GM18502 (cell line): ENCODE results near the gene NIN.
A peak's percentile ranks its signal among the peaks of the same experiment; 100 is the strongest.

Experiments
- ATAC-seq: cut with Tn5 transposase; IDR thresholded peaks from one replicate; pipeline ENCODE4 v1.9.1; 2021; ENCODE audit warnings: mild to moderate bottlenecking; ENCODE audit not compliant: unreplicated experiment, poor library complexity

Gene NIN

DNA sequence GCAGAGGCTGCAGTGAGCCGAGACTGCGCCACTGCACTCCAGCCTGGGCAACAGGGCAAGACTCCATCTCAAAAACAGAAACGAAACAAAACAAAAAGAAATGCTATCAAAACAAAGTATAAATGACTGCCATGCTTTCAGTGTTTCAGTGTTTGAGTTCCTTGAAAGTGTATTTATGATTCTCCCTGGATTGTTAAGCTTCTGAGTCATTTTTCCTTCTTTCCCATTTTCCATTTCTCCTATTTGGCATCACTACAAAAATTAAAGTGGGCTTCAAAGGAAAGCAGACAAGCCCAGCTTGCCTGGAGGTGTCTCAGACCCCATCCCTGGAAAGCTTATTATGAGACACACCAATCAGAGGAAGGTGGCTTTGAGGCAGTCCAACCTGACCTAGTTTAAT is 35.1 kb downstream of the NIN start:
- no peak for ATAC-seq

- no peak for ATAC-seq
Measured at GRCh38 chr14:50795142-50795541, 35.8 kb downstream of the NIN start.

DNA sequence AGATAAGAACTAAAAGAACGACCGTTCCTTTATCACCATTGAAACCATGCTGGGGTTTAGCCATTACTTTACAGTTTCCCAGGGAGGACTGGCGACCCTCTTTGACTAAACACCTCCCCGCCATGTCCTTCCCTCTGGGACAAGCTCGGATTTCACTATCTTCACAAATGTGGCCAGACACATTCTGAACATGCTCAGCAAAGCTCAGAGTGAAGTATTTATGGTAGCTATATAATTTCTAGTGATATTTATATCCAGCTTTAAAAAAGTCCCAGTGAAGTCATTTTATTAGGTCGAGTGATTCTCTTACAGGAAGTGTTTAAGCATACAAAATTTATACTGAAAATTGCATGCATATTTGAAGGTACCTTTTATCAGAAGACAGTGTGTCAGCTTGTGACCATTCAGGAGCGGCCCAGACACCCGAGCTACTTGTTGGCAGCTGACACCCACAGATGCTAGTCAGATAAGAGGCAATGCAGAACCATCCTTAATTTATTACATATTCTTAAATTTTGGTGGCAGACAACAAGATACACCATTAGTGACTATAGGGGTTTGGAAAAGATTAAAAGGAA is 36.8 kb downstream of the NIN start:
- no peak for ATAC-seq

GRCh38 chr14:50792634-50793068 is 38.3 kb downstream of the NIN start:
- ATAC-seq, result no peak

DNA sequence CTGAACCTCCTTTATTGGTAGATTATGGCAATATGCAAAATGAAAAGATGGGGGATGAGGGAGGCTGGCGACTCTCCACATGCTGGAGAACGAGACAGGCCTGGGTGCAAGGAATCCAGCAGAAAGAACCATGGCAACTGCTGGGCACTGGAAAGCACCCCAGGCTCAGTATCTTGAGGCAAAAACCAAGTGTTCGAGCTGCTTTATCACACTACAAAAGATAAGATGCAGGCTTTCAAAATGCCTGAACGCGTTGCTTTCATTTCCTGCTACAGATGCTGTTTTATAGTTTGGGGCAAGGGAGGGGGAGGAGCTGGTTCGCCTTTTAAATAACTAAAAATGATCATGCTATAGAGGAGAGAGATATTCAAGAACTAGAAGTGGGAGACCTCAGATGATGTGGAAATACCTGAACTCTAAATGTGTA is 38.9 kb downstream of the NIN start:
- ATAC-seq, result no peak

GRCh38 chr14:50791201-50791600 is 39.8 kb downstream of the NIN start:
- peak; percentile 38 for ATAC-seq

- ATAC-seq, result peak; percentile 4
Measured at GRCh38 chr14:50790589-50790988, 40.4 kb downstream of the NIN start.

- no peak for ATAC-seq
Measured at GRCh38 chr14:50786751-50787464, 44.1 kb downstream of the NIN start.

GRCh38 chr14:50785457-50786063 is 45.4 kb downstream of the NIN start:
- no peak for ATAC-seq

DNA sequence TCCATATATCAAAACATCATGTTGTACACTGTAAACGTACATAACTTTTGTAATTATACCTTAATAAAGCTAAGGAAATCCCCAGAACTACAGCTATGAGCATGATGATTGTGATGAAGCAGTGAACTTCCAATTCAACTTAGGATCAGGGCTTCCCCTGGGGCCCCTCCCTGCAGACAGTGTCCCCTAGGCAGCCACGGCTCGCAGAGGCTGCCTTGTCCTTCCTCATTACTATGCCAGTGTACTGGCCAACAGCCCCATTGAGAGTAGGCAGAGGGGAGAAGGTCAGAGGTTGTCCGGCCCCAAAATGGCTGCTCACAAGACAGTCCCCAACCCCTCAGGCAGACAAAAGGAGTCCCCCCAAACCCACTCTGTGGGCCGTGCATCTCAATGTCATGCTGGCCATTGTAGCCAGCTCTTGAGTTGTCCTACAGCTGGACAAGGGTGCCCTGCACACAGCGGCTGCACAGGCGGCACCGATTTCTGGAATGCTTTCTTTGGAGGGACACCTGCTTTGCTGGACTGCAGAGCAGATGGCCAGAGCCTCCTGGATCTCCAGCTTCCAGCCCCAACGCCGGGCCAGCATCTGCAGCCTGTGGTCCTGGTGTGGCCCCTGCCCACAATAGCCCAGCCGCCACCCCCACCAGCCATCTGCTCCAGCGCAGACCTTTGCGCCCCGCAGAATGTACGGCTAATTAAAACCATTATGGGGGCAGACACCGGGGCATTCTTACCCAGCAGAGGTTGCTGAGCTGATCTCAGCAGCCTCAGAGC is 46.1 kb downstream of the NIN start:
- no peak for ATAC-seq

- no peak for ATAC-seq
Measured at GRCh38 chr14:50783563-50783962, 47.4 kb downstream of the NIN start.

DNA sequence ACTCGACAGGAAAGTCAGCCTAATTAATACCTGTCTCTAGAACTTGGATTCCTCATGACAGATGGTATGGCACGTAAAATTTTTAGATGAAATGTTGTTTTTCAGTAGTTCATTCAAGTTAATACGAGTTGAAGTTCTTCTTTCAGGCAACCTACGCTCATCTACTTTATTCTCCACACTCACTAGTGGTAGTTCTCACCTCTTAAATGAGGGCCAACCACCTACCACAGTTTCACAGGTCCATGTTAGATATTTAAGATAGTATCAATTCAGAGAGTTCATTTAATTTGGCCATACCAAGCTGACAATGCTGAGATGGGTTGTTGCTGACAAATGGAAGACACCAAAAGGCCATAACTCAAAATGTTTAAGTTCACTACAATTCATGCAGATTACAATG is 50.6 kb downstream of the NIN start:
- ATAC-seq, result no peak

GRCh38 chr14:50778721-50779483 is 52.1 kb downstream of the NIN start:
- no peak for ATAC-seq

GRCh38 chr14:50776522-50776921 is 54.4 kb downstream of the NIN start:
- no peak for ATAC-seq

- ATAC-seq, result no peak
Measured at GRCh38 chr14:50775357-50775756, 55.6 kb downstream of the NIN start.

- ATAC-seq, result no peak
Measured at GRCh38 chr14:50774542-50775267, 56.3 kb downstream of the NIN start.

DNA sequence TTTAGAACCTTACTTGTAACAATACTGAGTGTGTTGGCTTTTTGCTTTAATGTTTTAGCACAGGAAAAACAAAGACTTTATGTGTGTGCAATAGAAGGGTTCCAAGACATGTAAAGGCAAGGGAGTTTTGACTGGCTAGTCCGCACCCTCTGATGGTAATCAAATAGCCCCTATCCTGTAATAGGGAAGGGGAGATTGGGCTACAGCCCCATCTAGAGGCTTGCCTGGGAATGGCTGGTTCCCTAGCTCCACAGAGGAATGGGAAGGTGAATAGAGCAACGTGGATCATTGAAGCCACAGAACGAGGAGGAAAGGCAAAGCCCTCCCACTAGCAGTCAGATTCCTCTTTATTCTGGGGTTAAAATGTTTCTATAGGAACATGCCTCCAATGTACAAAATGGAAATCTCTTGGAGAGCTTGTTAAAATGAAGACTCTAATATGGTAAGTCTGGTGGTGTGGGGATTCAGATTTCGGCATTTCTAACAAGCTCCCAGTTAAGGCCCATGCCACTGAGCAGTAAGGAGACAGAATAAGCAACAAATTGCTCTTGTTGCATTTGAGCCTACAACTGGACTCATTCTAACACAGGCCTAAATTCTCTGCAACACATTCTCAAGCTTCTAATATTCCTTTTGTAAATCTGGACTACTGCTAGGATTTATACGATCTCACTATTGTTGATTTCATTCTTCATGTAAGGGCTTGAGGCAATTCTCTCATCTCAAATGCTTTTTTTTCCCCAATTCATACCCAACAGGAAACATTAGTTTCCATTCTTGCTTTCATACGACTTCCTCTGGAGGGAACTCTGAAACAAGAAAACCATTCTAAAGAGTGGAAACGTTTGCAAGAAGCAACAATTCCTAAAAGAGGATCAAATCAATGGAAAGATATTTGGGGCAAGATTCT is 57.1 kb downstream of the NIN start:
- no peak for ATAC-seq

DNA sequence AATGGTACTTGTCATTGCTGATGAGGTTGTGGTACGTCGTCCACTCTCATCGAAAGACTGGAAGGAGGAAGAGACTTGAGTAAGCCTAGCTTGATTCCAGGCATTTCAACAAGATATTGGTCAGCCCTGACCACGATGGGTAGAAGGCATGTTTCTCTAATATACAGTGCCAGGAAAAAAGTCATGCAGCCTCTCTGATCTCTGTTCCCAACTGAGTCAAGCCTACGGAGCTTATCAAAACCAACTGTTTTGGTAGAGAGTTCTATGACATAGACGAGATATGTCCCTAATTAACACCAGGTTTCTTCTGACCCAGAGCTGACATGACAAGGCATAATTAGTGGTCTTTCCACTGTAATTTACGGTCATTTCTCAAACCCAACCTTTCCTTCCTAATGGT is 58.5 kb downstream of the NIN start:
- no peak for ATAC-seq

GRCh38 chr14:50770586-50770985 is 60.4 kb downstream of the NIN start:
- ATAC-seq, result no peak
